SK-N-MC (cell line): ENCODE measurements around the gene GPR176.

Experiments used
- EZH2 ChIP-seq: fragments of 200-600 bp; sonication (generic); IDR thresholded peaks from one replicate; pipeline ENCODE4 v1.6.1; 2017; ENCODE audit warnings: antibody characterized with exemption
- FOXP2 ChIP-seq: optimal IDR thresholded peaks from 2 replicates; pipeline ENCODE3; 2011; ENCODE audit warnings: mild to moderate bottlenecking, moderate library complexity; ENCODE audit not compliant: insufficient read depth; ENCODE audit errors: extremely low read length, control extremely low read depth
- POLR2AphosphoS5 ChIP-seq: IDR thresholded peaks from 2 replicates; pipeline ENCODE4 v1.6.1; 2012; ENCODE audit warnings: mild to moderate bottlenecking, low read depth, low read length, borderline replicate concordance

- TF ChIP-seq POLR2AphosphoS5 (no peak), EZH2 (no peak), FOXP2 (no peak)
Measured at GRCh38 chr15:39752246-39752645, 167.8 kb downstream of the GPR176 start.
